ENCODE data around the gene PINLYP.
"Not testable (repeated sequence)": the region's sequence is repeated elsewhere in the genome, so short reads cannot be mapped to it uniquely, and the experiment has no call there.

Gene PINLYP

GRCh38 chr19:43581467-43581866, 5.9 kb downstream of the PINLYP start:
- H4K8ac ChIP-seq (ENCODE audit: low read depth, low read length), result no peak overlapping the region
- H3K56ac ChIP-seq (ENCODE audit: low read length), result peak overlapping the region; percentile 80
- peak overlapping the region; percentile 0 for H3K4me2 ChIP-seq (ENCODE audit: low read length)
- H3K4me1 ChIP-seq (ENCODE audit: control insufficient read depth, low read depth, low read length), result peaks cover 6% of the 10 kb centered on the region
- H3K79me1 ChIP-seq (ENCODE audit: low read length), result peaks cover 1% of the 10 kb centered on the region
- no peaks in the 10 kb centered on the region for H3K27me3 ChIP-seq (ENCODE audit: insufficient read depth, low read length, poor library complexity)
- H3K4me3 ChIP-seq (ENCODE audit: low read length), result no peak overlapping the region
- H3K18ac ChIP-seq (ENCODE audit: low read length), result no peak overlapping the region
- H3K27ac ChIP-seq (ENCODE audit: low read depth, low read length), result no peak overlapping the region
- peak overlapping the region; percentile 16 for H3K9ac ChIP-seq (ENCODE audit: low read length)
- no peak overlapping the region for H2BK5ac ChIP-seq (ENCODE audit: low read length)
- H2BK120ac ChIP-seq (ENCODE audit: low read depth, low read length), result no peak overlapping the region
- no peak overlapping the region for H3K4ac ChIP-seq (ENCODE audit: low read depth, low read length)
- H4K5ac ChIP-seq (ENCODE audit: low read length), result no peak overlapping the region
- H3K36me3 ChIP-seq (ENCODE audit: control insufficient read depth, insufficient read depth, low read length), result no peaks in the 10 kb centered on the region
- H2BK15ac ChIP-seq (replicated peaks; ENCODE audit: low read depth), result no peak overlapping the region
- no peak overlapping the region for H3K23ac ChIP-seq (ENCODE audit: low read length)
- no peak for DNase-seq
- H3K79me2 ChIP-seq (ENCODE audit: control insufficient read depth, insufficient read depth, low read length), result no peaks in the 10 kb centered on the region
- no CpG with 5 or more reads among the region's 7 CpGs for WGBS (ENCODE audit: extremely low coverage, insufficient coverage, low lambda C conversion rate)
- H2AK5ac ChIP-seq (ENCODE audit: low read length), result peak overlapping the region; percentile 15

GRCh38 chr19:43582495-43582894, 6.9 kb downstream of the PINLYP start:
- WGBS (ENCODE audit: extremely low coverage, insufficient coverage, low lambda C conversion rate), result no CpG with 5 or more reads among the region's 2 CpGs
- H3K4me1 ChIP-seq (ENCODE audit: control insufficient read depth, low read depth, low read length), result peaks cover 5% of the 10 kb centered on the region
- H2BK120ac ChIP-seq (ENCODE audit: low read depth, low read length), result no peak overlapping the region
- H2AK5ac ChIP-seq (ENCODE audit: low read length), result no peak overlapping the region
- H3K4ac ChIP-seq (ENCODE audit: low read depth, low read length), result no peak overlapping the region
- no peaks in the 10 kb centered on the region for H3K79me2 ChIP-seq (ENCODE audit: control insufficient read depth, insufficient read depth, low read length)
- H3K27ac ChIP-seq (ENCODE audit: low read depth, low read length), result no peak overlapping the region
- H3K9ac ChIP-seq (ENCODE audit: low read length), result no peak overlapping the region
- H3K4me3 ChIP-seq (ENCODE audit: low read length), result no peak overlapping the region
- H3K79me1 ChIP-seq (ENCODE audit: low read length), result peaks cover 1% of the 10 kb centered on the region
- no peak overlapping the region for H2BK15ac ChIP-seq (replicated peaks; ENCODE audit: low read depth)
- H4K5ac ChIP-seq (ENCODE audit: low read length), result no peak overlapping the region
- H3K27me3 ChIP-seq (ENCODE audit: insufficient read depth, low read length, poor library complexity), result no peaks in the 10 kb centered on the region
- H2BK5ac ChIP-seq (ENCODE audit: low read length), result no peak overlapping the region
- no peak for DNase-seq
- H4K8ac ChIP-seq (ENCODE audit: low read depth, low read length), result no peak overlapping the region
- peaks cover 1% of the 10 kb centered on the region for H3K36me3 ChIP-seq (ENCODE audit: control insufficient read depth, insufficient read depth, low read length)
- H3K18ac ChIP-seq (ENCODE audit: low read length), result no peak overlapping the region
- no peak overlapping the region for H3K23ac ChIP-seq (ENCODE audit: low read length)
- no peak overlapping the region for H3K56ac ChIP-seq (ENCODE audit: low read length)
- H3K4me2 ChIP-seq (ENCODE audit: low read length), result no peak overlapping the region

- Histone ChIP-seq H3K27ac (ENCODE audit: low read depth, low read length) (no peak overlapping the region), H3K18ac (ENCODE audit: low read length) (no peak overlapping the region), H3K4me1 (ENCODE audit: control insufficient read depth, low read depth, low read length) (peaks cover 5% of the 10 kb centered on the region), H2BK5ac (ENCODE audit: low read length) (no peak overlapping the region), H2AK5ac (ENCODE audit: low read length) (no peak overlapping the region), H3K4ac (ENCODE audit: low read depth, low read length) (no peak overlapping the region), H4K8ac (ENCODE audit: low read depth, low read length) (no peak overlapping the region), H2BK15ac (replicated peaks; ENCODE audit: low read depth) (no peak overlapping the region), H3K79me2 (ENCODE audit: control insufficient read depth, insufficient read depth, low read length) (no peaks in the 10 kb centered on the region), H3K23ac (ENCODE audit: low read length) (no peak overlapping the region), H3K4me2 (ENCODE audit: low read length) (no peak overlapping the region), H3K36me3 (ENCODE audit: control insufficient read depth, insufficient read depth, low read length) (peaks cover 1% of the 10 kb centered on the region), H3K4me3 (ENCODE audit: low read length) (no peak overlapping the region), H4K5ac (ENCODE audit: low read length) (no peak overlapping the region), H3K27me3 (ENCODE audit: insufficient read depth, low read length, poor library complexity) (no peaks in the 10 kb centered on the region), H3K79me1 (ENCODE audit: low read length) (peaks cover 1% of the 10 kb centered on the region), H3K56ac (ENCODE audit: low read length) (no peak overlapping the region), H2BK120ac (ENCODE audit: low read depth, low read length) (no peak overlapping the region), H3K9ac (ENCODE audit: low read length) (no peak overlapping the region)
- WGBS (ENCODE audit: extremely low coverage, insufficient coverage, low lambda C conversion rate), result no CpG with 5 or more reads among the region's 1 CpG
- no peak for DNase-seq
These were observed 8.9 kb downstream of the PINLYP start for GRCh38 chr19:43584484-43584883.

- no peak overlapping the region for H2BK5ac ChIP-seq (ENCODE audit: low read length)
- H4K5ac ChIP-seq (ENCODE audit: low read length), result no peak overlapping the region
- H3K36me3 ChIP-seq (ENCODE audit: control insufficient read depth, insufficient read depth, low read length), result peaks cover 1% of the 10 kb centered on the region
- H3K4me1 ChIP-seq (ENCODE audit: control insufficient read depth, low read depth, low read length), result peaks cover 3% of the 10 kb centered on the region
- no peak overlapping the region for H3K4me3 ChIP-seq (ENCODE audit: low read length)
- no CpG with 5 or more reads among the region's 2 CpGs for WGBS (ENCODE audit: extremely low coverage, insufficient coverage, low lambda C conversion rate)
- no peak overlapping the region for H3K4me2 ChIP-seq (ENCODE audit: low read length)
- H3K79me2 ChIP-seq (ENCODE audit: control insufficient read depth, insufficient read depth, low read length), result no peaks in the 10 kb centered on the region
- H3K4ac ChIP-seq (ENCODE audit: low read depth, low read length), result no peak overlapping the region
- H4K8ac ChIP-seq (ENCODE audit: low read depth, low read length), result no peak overlapping the region
- H3K27ac ChIP-seq (ENCODE audit: low read depth, low read length), result no peak overlapping the region
- H3K9ac ChIP-seq (ENCODE audit: low read length), result no peak overlapping the region
- no peak overlapping the region for H2BK15ac ChIP-seq (replicated peaks; ENCODE audit: low read depth)
- no peaks in the 10 kb centered on the region for H3K79me1 ChIP-seq (ENCODE audit: low read length)
- no peak overlapping the region for H2BK120ac ChIP-seq (ENCODE audit: low read depth, low read length)
- no peak for DNase-seq
- H3K56ac ChIP-seq (ENCODE audit: low read length), result no peak overlapping the region
- H2AK5ac ChIP-seq (ENCODE audit: low read length), result no peak overlapping the region
- no peak overlapping the region for H3K18ac ChIP-seq (ENCODE audit: low read length)
- H3K23ac ChIP-seq (ENCODE audit: low read length), result no peak overlapping the region
- no peaks in the 10 kb centered on the region for H3K27me3 ChIP-seq (ENCODE audit: insufficient read depth, low read length, poor library complexity)
These were observed 10.7 kb downstream of the PINLYP start for GRCh38 chr19:43586346-43586745.

GRCh38 chr19:43587029-43587428, 11.4 kb downstream of the PINLYP start:
- H2BK5ac ChIP-seq (ENCODE audit: low read length); H3K56ac ChIP-seq (ENCODE audit: low read length); H4K8ac ChIP-seq (ENCODE audit: low read depth, low read length); H3K4me2 ChIP-seq (ENCODE audit: low read length); H4K5ac ChIP-seq (ENCODE audit: low read length); H3K4ac ChIP-seq (ENCODE audit: low read depth, low read length); H3K4me3 ChIP-seq (ENCODE audit: low read length); DNase-seq; H3K23ac ChIP-seq (ENCODE audit: low read length); H3K27ac ChIP-seq (ENCODE audit: low read depth, low read length); H3K18ac ChIP-seq (ENCODE audit: low read length); H3K79me2 ChIP-seq (ENCODE audit: control insufficient read depth, insufficient read depth, low read length); H3K9ac ChIP-seq (ENCODE audit: low read length); H3K27me3 ChIP-seq (ENCODE audit: insufficient read depth, low read length, poor library complexity); H2BK120ac ChIP-seq (ENCODE audit: low read depth, low read length); H3K4me1 ChIP-seq (ENCODE audit: control insufficient read depth, low read depth, low read length); H2BK15ac ChIP-seq (replicated peaks; ENCODE audit: low read depth); H2AK5ac ChIP-seq (ENCODE audit: low read length); H3K36me3 ChIP-seq (ENCODE audit: control insufficient read depth, insufficient read depth, low read length); H3K79me1 ChIP-seq (ENCODE audit: low read length): not testable (repeated sequence)
- no CpG with 5 or more reads among the region's 3 CpGs for WGBS (ENCODE audit: extremely low coverage, insufficient coverage, low lambda C conversion rate)

GRCh38 chr19:43589277-43589676, 13.7 kb downstream of the PINLYP start:
- no peak for DNase-seq
- Histone ChIP-seq H2BK120ac (ENCODE audit: low read depth, low read length) (no peak overlapping the region), H3K56ac (ENCODE audit: low read length) (no peak overlapping the region), H4K5ac (ENCODE audit: low read length) (no peak overlapping the region), H3K79me2 (ENCODE audit: control insufficient read depth, insufficient read depth, low read length) (no peaks in the 10 kb centered on the region), H3K4me2 (ENCODE audit: low read length) (no peak overlapping the region), H3K4me3 (ENCODE audit: low read length) (no peak overlapping the region), H3K4ac (ENCODE audit: low read depth, low read length) (no peak overlapping the region), H4K8ac (ENCODE audit: low read depth, low read length) (no peak overlapping the region), H3K23ac (ENCODE audit: low read length) (no peak overlapping the region), H3K27me3 (ENCODE audit: insufficient read depth, low read length, poor library complexity) (no peaks in the 10 kb centered on the region), H3K9ac (ENCODE audit: low read length) (no peak overlapping the region), H2BK5ac (ENCODE audit: low read length) (no peak overlapping the region), H2AK5ac (ENCODE audit: low read length) (no peak overlapping the region), H3K79me1 (ENCODE audit: low read length) (peaks cover 5% of the 10 kb centered on the region), H2BK15ac (replicated peaks; ENCODE audit: low read depth) (no peak overlapping the region), H3K18ac (ENCODE audit: low read length) (no peak overlapping the region), H3K4me1 (ENCODE audit: control insufficient read depth, low read depth, low read length) (no peaks in the 10 kb centered on the region), H3K27ac (ENCODE audit: low read depth, low read length) (no peak overlapping the region), H3K36me3 (ENCODE audit: control insufficient read depth, insufficient read depth, low read length) (peaks cover 1% of the 10 kb centered on the region)
- WGBS (ENCODE audit: extremely low coverage, insufficient coverage, low lambda C conversion rate), result no CpG with 5 or more reads among the region's 5 CpGs
